Hematopoietic multipotent progenitor cell (in vitro differentiated cells): ENCODE data around the gene POLR2E. TPM values are rescaled to one million over a fixed set of nuclear protein-coding genes. Genes with fewer than 3 reads are reported as not detected.
A peak's percentile ranks its signal among the peaks of the same experiment; 100 is the strongest.

Experiments
- DNase-seq, 3 donors: peaks; one replicate each; pipeline ENCODE4 v3.0.0-alpha.2; 2011 to 2015; ENCODE audit warnings: low read depth in 2 of 3, low spot score in 2 of 3
- total RNA-seq: library from RNA; depleted of rRNA; stranded (reverse); fragments of >200 nt; gene quantifications from one replicate; pipeline ENCODE4 v1.2.3, GENCODE V29; 2012

The POLR2E gene
- total RNA-seq, 1 donor: 107 TPM

GRCh38 chr19:1098177-1099051 is 3.2 kb upstream of the POLR2E start:
- DNase-seq: no peak

- DNase-seq: no peak
Observed at GRCh38 chr19:1097810-1098176, 2.6 kb upstream of the POLR2E start.

GRCh38 chr19:1094655-1094977 is 559 bp downstream of the POLR2E start:
- DNase-seq: no peak

GRCh38 chr19:1093811-1094553 is 1.2 kb downstream of the POLR2E start:
- no peak for DNase-seq

GRCh38 chr19:1093330-1093729 is 1.8 kb downstream of the POLR2E start:
- DNase-seq: no peak

GRCh38 chr19:1091544-1092175 is 3.5 kb downstream of the POLR2E start:
- DNase-seq: no peak

- no peak for DNase-seq
Observed at GRCh38 chr19:1090731-1091543, 4.2 kb downstream of the POLR2E start.

- DNase-seq: no peak
Observed at GRCh38 chr19:1089891-1090290, 5.3 kb downstream of the POLR2E start.

- no peak for DNase-seq
Observed at GRCh38 chr19:1089126-1089771, 5.9 kb downstream of the POLR2E start.

- DNase-seq: no peak
Observed at GRCh38 chr19:1088416-1089010, 6.7 kb downstream of the POLR2E start.

- peak in 2 of 3 donors; percentile 86 to 88 for DNase-seq
Observed at GRCh38 chr19:1087813-1088415, 7.3 kb downstream of the POLR2E start.

GRCh38 chr19:1086613-1087012 is 8.6 kb downstream of the POLR2E start:
- no peak for DNase-seq

- no peak for DNase-seq
Observed at GRCh38 chr19:1085676-1086442, 9.3 kb downstream of the POLR2E start.

GRCh38 chr19:1085053-1085658 is 10.0 kb downstream of the POLR2E start:
- no peak for DNase-seq

- DNase-seq: no peak
Observed at GRCh38 chr19:1084024-1084868, 10.9 kb downstream of the POLR2E start.

- DNase-seq: no peak
Observed at GRCh38 chr19:1082928-1083816, 12.0 kb downstream of the POLR2E start.
